NCI-H526 treated with DMSO at 0.1 percent for 48 hours (cell line): ENCODE results near the gene GHRL.

Experiments
- DNase-seq: peaks from one replicate; lab custom pipeline; 2025; lab: John Stamatoyannopoulos, UW

Gene GHRL

GRCh38 chr3:10242182-10243065 is 50.3 kb downstream of the GHRL start:
- no peak for DNase-seq

- no peak for DNase-seq
Observed at GRCh38 chr3:10240799-10241198, 51.9 kb downstream of the GHRL start.

GRCh38 chr3:10238345-10239183 is 54.2 kb downstream of the GHRL start:
- no peak for DNase-seq
